GM12878 (cell line): Measurements from ENCODE around the gene NRXN3.

Experiments used
- CTCF ChIP-seq, 3 experiments: IDR thresholded peaks in 2 of 3; conservative IDR thresholded peaks in 1 of 3; 2 replicates each; pipeline ENCODE4 v1.5.1; 2011; ENCODE audit warnings: low read depth in 3 of 3, low read length in 3 of 3, mild to moderate bottlenecking in 3 of 3, control low read depth in 2 of 3, moderate library complexity in 2 of 3, inconsistent platforms in 1 of 3, mixed read lengths in 1 of 3; ENCODE audit not compliant: control insufficient read depth in 2 of 3, insufficient read depth in 1 of 3; ENCODE audit errors: extremely low read depth in 1 of 3
- POLR2AphosphoS2 ChIP-seq: IDR thresholded peaks from 2 replicates; pipeline ENCODE4 v1.6.1; 2011; ENCODE audit warnings: low read depth, mild to moderate bottlenecking, low read length, improper control_type of control experiment, moderate library complexity
- SREBF2 ChIP-seq: IDR thresholded peaks from 2 replicates; pipeline ENCODE4 v1.6.1; 2012; ENCODE audit warnings: mild to moderate bottlenecking, low read length
- ZNF384 ChIP-seq: IDR thresholded peaks from 2 replicates; pipeline ENCODE4 v1.6.1; 2012; ENCODE audit warnings: low read depth, mild to moderate bottlenecking, low read length, improper control_type of control experiment, borderline replicate concordance

GRCh38 chr14:78705989-78706388 lies 535.8 kb downstream of the NRXN3 start:
- TF ChIP-seq CTCF (IDR thresholded peaks at IDR 0.05 in 2 of 3, conservative IDR thresholded peaks at IDR 0.05 in 1 of 3; ENCODE audit: control insufficient read depth in 2 of 3, extremely low read depth in 1 of 3, insufficient read depth in 1 of 3, low read depth in 3 of 3, low read length in 3 of 3) (no peak), SREBF2 (no peak), POLR2AphosphoS2 (no peak), ZNF384 (no peak)
